ENCODE results near the gene SRMS.

- TF ChIP-seq CTCF (conservative IDR thresholded peaks at IDR 0.05 in 1 of 2, IDR thresholded peaks at IDR 0.05 in 1 of 2; ENCODE audit: extremely low read depth in 1 of 2, insufficient read depth in 1 of 2, low read depth in 1 of 2, low read length in 2 of 2) (no peak), EZH2 (IDR thresholded peaks at IDR 0.05; ENCODE audit: borderline replicate concordance, low read length) (no peak)
Observed at GRCh38 chr20:63548542-63548941, 993 bp upstream of the SRMS start.
